Measurements from ENCODE around the gene GNAL.

DNA sequence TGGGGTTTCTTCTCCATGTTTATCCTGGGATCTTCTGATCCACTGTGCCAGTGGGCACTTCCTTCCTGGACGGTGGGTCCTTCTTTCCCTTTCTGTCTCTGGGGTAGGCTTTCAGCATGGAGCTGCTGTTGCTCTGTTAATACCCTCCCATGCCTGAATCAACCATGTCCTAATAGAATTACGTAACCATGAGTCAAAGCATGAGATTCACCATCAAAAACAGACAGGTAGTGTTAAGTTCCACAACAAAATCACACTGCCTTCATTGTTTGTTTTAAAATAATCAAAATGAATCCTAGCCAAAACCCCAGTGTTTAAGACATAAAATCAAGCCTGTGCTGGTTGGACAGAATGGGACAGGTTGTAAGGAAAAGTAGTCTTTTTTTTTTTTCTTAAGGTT is 37.5 kb downstream of the GNAL start:
- TF ChIP-seq, protein P1, sequence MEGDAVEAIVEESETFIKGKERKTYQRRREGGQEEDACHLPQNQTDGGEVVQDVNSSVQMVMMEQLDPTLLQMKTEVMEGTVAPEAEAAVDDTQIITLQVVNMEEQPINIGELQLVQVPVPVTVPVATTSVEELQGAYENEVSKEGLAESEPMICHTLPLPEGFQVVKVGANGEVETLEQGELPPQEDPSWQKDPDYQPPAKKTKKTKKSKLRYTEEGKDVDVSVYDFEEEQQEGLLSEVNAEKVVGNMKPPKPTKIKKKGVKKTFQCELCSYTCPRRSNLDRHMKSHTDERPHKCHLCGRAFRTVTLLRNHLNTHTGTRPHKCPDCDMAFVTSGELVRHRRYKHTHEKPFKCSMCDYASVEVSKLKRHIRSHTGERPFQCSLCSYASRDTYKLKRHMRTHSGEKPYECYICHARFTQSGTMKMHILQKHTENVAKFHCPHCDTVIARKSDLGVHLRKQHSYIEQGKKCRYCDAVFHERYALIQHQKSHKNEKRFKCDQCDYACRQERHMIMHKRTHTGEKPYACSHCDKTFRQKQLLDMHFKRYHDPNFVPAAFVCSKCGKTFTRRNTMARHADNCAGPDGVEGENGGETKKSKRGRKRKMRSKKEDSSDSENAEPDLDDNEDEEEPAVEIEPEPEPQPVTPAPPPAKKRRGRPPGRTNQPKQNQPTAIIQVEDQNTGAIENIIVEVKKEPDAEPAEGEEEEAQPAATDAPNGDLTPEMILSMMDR (IDR thresholded peaks at IDR 0.05; ENCODE audit: insufficient read depth, low read depth, low read length), result no peak
- TF ChIP-seq EZH2 (IDR thresholded peaks at IDR 0.05; ENCODE audit: insufficient read depth, low read length), result no peak
